ENCODE measurements around the gene ENTPD6.

DNA sequence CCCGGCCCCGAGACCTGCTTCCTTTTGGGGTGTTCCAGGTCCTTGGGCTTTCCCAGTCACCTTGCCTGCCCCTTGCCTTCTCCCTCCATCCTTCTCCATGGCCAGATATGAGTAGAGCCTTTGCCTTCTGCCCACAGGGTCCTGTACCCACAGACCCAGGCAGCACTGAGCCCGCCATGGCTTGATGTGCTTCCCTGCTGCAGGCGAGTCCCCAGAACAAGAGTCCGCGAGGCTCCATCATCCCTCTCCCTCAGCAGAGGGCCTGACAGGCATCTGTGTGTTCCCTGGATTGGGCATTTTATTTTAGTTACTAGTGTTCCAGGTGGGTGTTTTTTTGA, 74.3 kb downstream of the ENTPD6 start:
- TF ChIP-seq, protein P1, sequence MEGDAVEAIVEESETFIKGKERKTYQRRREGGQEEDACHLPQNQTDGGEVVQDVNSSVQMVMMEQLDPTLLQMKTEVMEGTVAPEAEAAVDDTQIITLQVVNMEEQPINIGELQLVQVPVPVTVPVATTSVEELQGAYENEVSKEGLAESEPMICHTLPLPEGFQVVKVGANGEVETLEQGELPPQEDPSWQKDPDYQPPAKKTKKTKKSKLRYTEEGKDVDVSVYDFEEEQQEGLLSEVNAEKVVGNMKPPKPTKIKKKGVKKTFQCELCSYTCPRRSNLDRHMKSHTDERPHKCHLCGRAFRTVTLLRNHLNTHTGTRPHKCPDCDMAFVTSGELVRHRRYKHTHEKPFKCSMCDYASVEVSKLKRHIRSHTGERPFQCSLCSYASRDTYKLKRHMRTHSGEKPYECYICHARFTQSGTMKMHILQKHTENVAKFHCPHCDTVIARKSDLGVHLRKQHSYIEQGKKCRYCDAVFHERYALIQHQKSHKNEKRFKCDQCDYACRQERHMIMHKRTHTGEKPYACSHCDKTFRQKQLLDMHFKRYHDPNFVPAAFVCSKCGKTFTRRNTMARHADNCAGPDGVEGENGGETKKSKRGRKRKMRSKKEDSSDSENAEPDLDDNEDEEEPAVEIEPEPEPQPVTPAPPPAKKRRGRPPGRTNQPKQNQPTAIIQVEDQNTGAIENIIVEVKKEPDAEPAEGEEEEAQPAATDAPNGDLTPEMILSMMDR (IDR thresholded peaks at IDR 0.05): no peak
- no peak for TF ChIP-seq POLR2A (IDR thresholded peaks at IDR 0.05)

All from heart left ventricle (tissue), 13 donors.